ENCODE data around the gene CREB3L4. TPM values are rescaled to one million over a fixed set of nuclear protein-coding genes. Genes with fewer than 3 reads are reported as not detected.

CREB3L4 gene
- total RNA-seq, 2 donors from 2014 or later: 0.66 to 14.0 TPM

DNA sequence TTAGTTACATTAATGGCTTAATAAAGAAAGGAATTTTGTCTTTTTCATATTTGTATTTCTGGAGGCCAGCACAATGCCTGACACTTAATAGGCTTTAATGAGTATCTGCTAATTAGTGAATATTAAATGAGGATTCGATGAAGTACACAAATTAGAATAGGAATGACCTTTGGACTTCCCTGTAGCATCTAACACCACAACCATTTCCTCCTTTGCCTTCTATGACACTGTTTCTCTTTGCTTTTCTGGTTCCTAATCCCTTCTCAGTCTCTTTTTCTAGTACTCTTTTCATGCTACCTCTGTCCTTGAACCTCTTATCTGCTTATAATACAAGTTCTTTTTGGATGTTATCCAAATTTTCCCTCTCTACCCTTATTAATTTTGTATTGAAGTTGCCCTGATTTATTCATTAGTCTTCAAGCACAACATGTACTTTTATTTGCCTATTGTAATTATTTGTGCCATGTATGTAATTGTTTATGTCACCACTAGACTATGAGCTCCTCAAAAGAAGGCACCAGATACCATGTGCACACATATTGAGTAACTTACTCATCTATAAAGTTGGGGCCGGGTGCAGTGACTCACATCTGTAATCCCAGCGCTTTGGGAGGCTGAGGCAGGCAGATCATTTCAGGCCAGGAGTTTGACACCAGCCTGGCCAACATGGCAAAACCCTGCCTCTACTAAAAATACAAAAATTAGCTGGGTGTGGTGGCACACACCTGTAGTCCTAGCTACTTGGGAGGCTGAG lies 46.6 kb downstream of the CREB3L4 start:
- Histone ChIP-seq H3K27ac (no peak overlapping the region), H3K9me3 (no peaks in the 10 kb centered on the region), H3K36me3 (replicated peaks in 1 of 2; ENCODE audit: insufficient read depth in 1 of 2, low read depth in 2 of 2) (no peaks in the 10 kb centered on the region), H3K4me1 (no peaks in the 10 kb centered on the region), H3K4me3 (no peak overlapping the region), H3K27me3 (no peaks in the 10 kb centered on the region)
- intact Hi-C loops (cut with DNase I): no loop called here
- 64 to 71% methylated on average over 3 of the region's 3 CpGs for WGBS, 2 donors
- no peak for ATAC-seq
- TF ChIP-seq, protein P1, sequence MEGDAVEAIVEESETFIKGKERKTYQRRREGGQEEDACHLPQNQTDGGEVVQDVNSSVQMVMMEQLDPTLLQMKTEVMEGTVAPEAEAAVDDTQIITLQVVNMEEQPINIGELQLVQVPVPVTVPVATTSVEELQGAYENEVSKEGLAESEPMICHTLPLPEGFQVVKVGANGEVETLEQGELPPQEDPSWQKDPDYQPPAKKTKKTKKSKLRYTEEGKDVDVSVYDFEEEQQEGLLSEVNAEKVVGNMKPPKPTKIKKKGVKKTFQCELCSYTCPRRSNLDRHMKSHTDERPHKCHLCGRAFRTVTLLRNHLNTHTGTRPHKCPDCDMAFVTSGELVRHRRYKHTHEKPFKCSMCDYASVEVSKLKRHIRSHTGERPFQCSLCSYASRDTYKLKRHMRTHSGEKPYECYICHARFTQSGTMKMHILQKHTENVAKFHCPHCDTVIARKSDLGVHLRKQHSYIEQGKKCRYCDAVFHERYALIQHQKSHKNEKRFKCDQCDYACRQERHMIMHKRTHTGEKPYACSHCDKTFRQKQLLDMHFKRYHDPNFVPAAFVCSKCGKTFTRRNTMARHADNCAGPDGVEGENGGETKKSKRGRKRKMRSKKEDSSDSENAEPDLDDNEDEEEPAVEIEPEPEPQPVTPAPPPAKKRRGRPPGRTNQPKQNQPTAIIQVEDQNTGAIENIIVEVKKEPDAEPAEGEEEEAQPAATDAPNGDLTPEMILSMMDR (IDR thresholded peaks at IDR 0.05): no peak
- TF ChIP-seq POLR2A (IDR thresholded peaks at IDR 0.05): no peak
- DNase-seq: no peak

DNA sequence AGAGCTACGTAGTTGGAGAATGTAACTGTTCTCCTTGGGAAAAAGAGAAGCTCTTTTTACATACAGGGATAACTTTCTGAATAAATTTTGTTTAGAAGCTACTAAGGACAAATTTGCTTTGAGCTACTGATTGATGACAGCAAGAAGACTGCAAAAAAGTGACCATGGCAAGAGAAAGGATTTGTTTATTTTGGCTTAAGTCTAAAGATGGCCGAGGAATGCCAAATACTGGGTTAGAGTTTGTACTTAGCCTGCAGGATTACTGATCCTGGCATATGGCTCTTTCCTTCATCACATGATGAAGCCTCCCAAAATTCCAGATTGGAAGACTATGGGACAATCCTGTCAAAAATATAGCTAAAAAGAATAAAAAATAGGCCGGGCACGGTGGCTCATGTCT lies 51.6 kb downstream of the CREB3L4 start:
- H3K36me3 ChIP-seq (replicated peaks in 1 of 2; ENCODE audit: insufficient read depth in 1 of 2, low read depth in 2 of 2): no peaks in the 10 kb centered on the region
- no peak overlapping the region for H3K4me3 ChIP-seq
- no peaks in the 10 kb centered on the region for H3K4me1 ChIP-seq
- DNase-seq (no peak), ATAC-seq (no peak)
- H3K27ac ChIP-seq: no peak overlapping the region
- intact Hi-C loops (cut with DNase I): no loop called here
- TF ChIP-seq POLR2A (IDR thresholded peaks at IDR 0.05): no peak
- TF ChIP-seq, protein P1 (IDR thresholded peaks at IDR 0.05): no peak
- no peaks in the 10 kb centered on the region for H3K9me3 ChIP-seq
- no peaks in the 10 kb centered on the region for H3K27me3 ChIP-seq
- 63 to 66% methylated on average over 4 of the region's 4 CpGs for WGBS, 2 donors

DNA sequence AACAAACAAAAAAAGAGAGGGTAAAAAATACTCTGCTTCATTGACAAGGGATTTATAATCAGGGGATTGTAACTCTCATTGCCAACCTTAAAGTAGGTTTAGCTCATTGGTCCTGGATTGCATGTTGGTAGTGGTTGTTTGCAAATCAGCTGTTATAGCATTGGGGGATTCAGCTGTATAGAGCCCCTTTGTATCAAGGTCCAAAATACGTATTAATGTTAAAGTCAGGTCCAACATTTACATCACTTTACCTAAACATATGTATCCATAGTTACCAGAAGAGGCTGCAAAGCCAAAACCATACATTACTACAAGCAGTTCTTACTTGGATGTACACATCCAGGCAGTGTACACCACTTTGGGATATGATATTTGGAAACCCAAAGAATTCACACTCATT lies 52.2 kb downstream of the CREB3L4 start:
- Histone ChIP-seq H3K9me3 (no peaks in the 10 kb centered on the region), H3K4me1 (no peaks in the 10 kb centered on the region), H3K36me3 (replicated peaks in 1 of 2; ENCODE audit: insufficient read depth in 1 of 2, low read depth in 2 of 2) (no peaks in the 10 kb centered on the region), H3K4me3 (no peak overlapping the region), H3K27ac (no peak overlapping the region), H3K27me3 (no peaks in the 10 kb centered on the region)
- no peak for ATAC-seq
- intact Hi-C loops (cut with DNase I): no loop called here
- WGBS, 2 donors: 54 to 56% methylated on average over 1 of the region's 1 CpG
- DNase-seq: no peak
- TF ChIP-seq, protein P1 (IDR thresholded peaks at IDR 0.05): no peak

Small RNA genes within 50 kb of the gene (microRNA-seq; reads per million reads assigned to microRNA genes)
- gene MIR6737 (ENCODE audit: borderline number of aligned reads in 2 of 2, borderline replicate concordance in 2 of 2): 0 reads per million in 2 donors

Small RNA genes within 50 kb of the gene (small RNA-seq; reads per million reads assigned to genes)
- gene MIR6737: not detected

Other genes starting within 250 kb of the CREB3L4 start
- gene INTS3, start 239.9 kb upstream of the CREB3L4 start, total RNA-seq: 10 to 100 TPM; 25.4 to 33.3 TPM
- gene SLC27A3, start 192.5 kb upstream of the CREB3L4 start, total RNA-seq: 10 to 100 TPM; 15.0 to 21.1 TPM
- gene GATAD2B, start 44.9 kb upstream of the CREB3L4 start, total RNA-seq: 10 to 100 TPM in 1 of 2 donors, 1 to 10 TPM in 1; 7.8 to 12.5 TPM
- 10 to 100 TPM; 33.2 to 54.7 TPM for gene DENND4B, start 21.2 kb upstream of the CREB3L4 start, total RNA-seq
- gene CRTC2, start 9.3 kb upstream of the CREB3L4 start, total RNA-seq: 10 to 100 TPM; 15.2 to 15.8 TPM
- gene SLC39A1, start 4.4 kb upstream of the CREB3L4 start, total RNA-seq: 10 to 100 TPM; 30.7 to 35.5 TPM
- 100 to 1,000 TPM; 151 to 177 TPM for gene JTB, start 9.8 kb downstream of the CREB3L4 start, total RNA-seq
- gene RAB13, start 18.4 kb downstream of the CREB3L4 start, total RNA-seq: 10 to 100 TPM; 16.2 to 29.6 TPM
- gene RPS27, start 22.9 kb downstream of the CREB3L4 start, total RNA-seq: 100 to 1,000 TPM; 538 to 734 TPM
- gene NUP210L, start 187.2 kb downstream of the CREB3L4 start, total RNA-seq: not detected
- 100 to 1,000 TPM in 1 of 2 donors, 10 to 100 TPM in 1; 74.2 to 131 TPM for gene TPM3, start 224.2 kb downstream of the CREB3L4 start, total RNA-seq
- gene CFAP141, start 238.4 kb downstream of the CREB3L4 start, total RNA-seq: not detected